DMS 273 (cell line): ENCODE results near the gene ZNF552.
"Not testable (repeated sequence)": the region's sequence is repeated elsewhere in the genome, so short reads cannot be mapped to it uniquely, and the experiment has no call there.

ENCODE experiments used
- DNase-seq: peaks from one replicate; lab custom pipeline; 2025; ENCODE audit not compliant: unreplicated experiment; lab: John Stamatoyannopoulos, UW

The ZNF552 gene

GRCh38 chr19:57819475-57820148 lies 4.9 kb upstream of the ZNF552 start:
- DNase-seq = peak; percentile 97

GRCh38 chr19:57818378-57818777 lies 3.7 kb upstream of the ZNF552 start:
- DNase-seq = no peak

GRCh38 chr19:57817976-57818375 lies 3.3 kb upstream of the ZNF552 start:
- no peak for DNase-seq

- no peak for DNase-seq
Measured at GRCh38 chr19:57816652-57817051, 1.9 kb upstream of the ZNF552 start.

GRCh38 chr19:57815247-57816075 lies 748 bp upstream of the ZNF552 start:
- no peak for DNase-seq

- peak; percentile 34 for DNase-seq
Measured at GRCh38 chr19:57813919-57814504, 701 bp downstream of the ZNF552 start.

- not testable (repeated sequence) for DNase-seq
Measured at GRCh38 chr19:57812975-57813820, 1.5 kb downstream of the ZNF552 start.

GRCh38 chr19:57812226-57812625 lies 2.5 kb downstream of the ZNF552 start:
- no peak for DNase-seq

- not testable (repeated sequence) for DNase-seq
Measured at GRCh38 chr19:57810410-57811295, 4.1 kb downstream of the ZNF552 start.

- DNase-seq = no peak
Measured at GRCh38 chr19:57807541-57807940, 7.2 kb downstream of the ZNF552 start.

- DNase-seq = no peak
Measured at GRCh38 chr19:57803594-57804325, 11.0 kb downstream of the ZNF552 start.

- DNase-seq = no peak
Measured at GRCh38 chr19:57803265-57803593, 11.5 kb downstream of the ZNF552 start.

GRCh38 chr19:57802269-57802668 lies 12.4 kb downstream of the ZNF552 start:
- DNase-seq = no peak

GRCh38 chr19:57800696-57801095 lies 14.0 kb downstream of the ZNF552 start:
- DNase-seq = no peak

GRCh38 chr19:57796580-57796979 lies 18.1 kb downstream of the ZNF552 start:
- DNase-seq = not testable (repeated sequence)

GRCh38 chr19:57789288-57789687 lies 25.4 kb downstream of the ZNF552 start:
- DNase-seq = no peak

- no peak for DNase-seq
Measured at GRCh38 chr19:57788114-57788692, 26.5 kb downstream of the ZNF552 start.

- no peak for DNase-seq
Measured at GRCh38 chr19:57786906-57787305, 27.8 kb downstream of the ZNF552 start.

GRCh38 chr19:57786286-57786685 lies 28.4 kb downstream of the ZNF552 start:
- no peak for DNase-seq
